Ishikawa (cell line): ENCODE results near the gene CDKN2B-AS1.

Experiments used
- CEBPB ChIP-seq: IDR thresholded peaks from 2 replicates; pipeline ENCODE4 v1.6.1; 2012
- CREB1 ChIP-seq: IDR thresholded peaks from 2 replicates; pipeline ENCODE4 v1.6.1; 2012; ENCODE audit warnings: low read depth
- EGR1 ChIP-seq: IDR thresholded peaks from 2 replicates; pipeline ENCODE4 v1.6.1; 2012
- EP300 ChIP-seq: IDR thresholded peaks from 2 replicates; pipeline ENCODE4 v1.6.1; 2012; ENCODE audit warnings: borderline replicate concordance
- FOXM1 ChIP-seq: IDR thresholded peaks from 2 replicates; pipeline ENCODE4 v1.6.1; 2012; ENCODE audit warnings: low read depth, borderline replicate concordance
- MAX ChIP-seq: IDR thresholded peaks from 2 replicates; pipeline ENCODE4 v1.6.1; 2012
- NFIC ChIP-seq: IDR thresholded peaks from 2 replicates; pipeline ENCODE4 v1.6.1; 2012
- RAD21 ChIP-seq: IDR thresholded peaks from 2 replicates; pipeline ENCODE4 v1.6.1; 2012; ENCODE audit warnings: low read depth
- REST ChIP-seq: IDR thresholded peaks from 2 replicates; pipeline ENCODE4 v1.6.1; 2012; ENCODE audit warnings: low read depth, mild to moderate bottlenecking
- TAF1 ChIP-seq: IDR thresholded peaks from 2 replicates; pipeline ENCODE4 v1.6.1; 2012; ENCODE audit warnings: low read depth, mild to moderate bottlenecking
- TCF12 ChIP-seq: IDR thresholded peaks from 2 replicates; pipeline ENCODE4 v1.6.1; 2012; ENCODE audit warnings: low read depth
- TEAD4 ChIP-seq: IDR thresholded peaks from 2 replicates; pipeline ENCODE4 v1.6.1; 2012
- USF1 ChIP-seq: IDR thresholded peaks from 2 replicates; pipeline ENCODE4 v1.6.1; 2012
- YY1 ChIP-seq: IDR thresholded peaks from 2 replicates; pipeline ENCODE4 v1.6.1; 2012; ENCODE audit warnings: low read depth
- ZBTB7A ChIP-seq: IDR thresholded peaks from 2 replicates; pipeline ENCODE4 v1.6.1; 2012; ENCODE audit warnings: low read depth

The CDKN2B-AS1 gene

GRCh38 chr9:22143799-22144625, 149.4 kb downstream of the CDKN2B-AS1 start:
- TF ChIP-seq FOXM1 (no peak), EGR1 (no peak), MAX (no peak), USF1 (no peak), TCF12 (no peak), YY1 (no peak), TEAD4 (no peak), TAF1 (no peak), CREB1 (no peak), ZBTB7A (no peak), CEBPB (no peak), NFIC (no peak), RAD21 (no peak), EP300 (no peak), REST (no peak)

GRCh38 chr9:22146604-22147003, 152.0 kb downstream of the CDKN2B-AS1 start:
- TF ChIP-seq YY1 (no peak), REST (no peak), TEAD4 (no peak), CREB1 (no peak), NFIC (no peak), MAX (no peak), RAD21 (no peak), EGR1 (no peak), FOXM1 (no peak), CEBPB (no peak), EP300 (no peak), TCF12 (no peak), ZBTB7A (no peak), TAF1 (no peak), USF1 (no peak)

- TF ChIP-seq YY1 (no peak), MAX (no peak), CEBPB (no peak), TAF1 (no peak), RAD21 (no peak), FOXM1 (no peak), TCF12 (no peak), CREB1 (no peak), REST (no peak), EGR1 (no peak), EP300 (no peak), NFIC (no peak), ZBTB7A (no peak), TEAD4 (no peak), USF1 (no peak)
These were observed 153.4 kb downstream of the CDKN2B-AS1 start for GRCh38 chr9:22147813-22148527.
